HG02973 (cell line): ENCODE measurements around the gene BBS12.

Experiments
- ATAC-seq: cut with Tn5 transposase; IDR thresholded peaks from one replicate; pipeline ENCODE4 v1.9.1; 2021; ENCODE audit warnings: moderate library complexity; ENCODE audit not compliant: unreplicated experiment

The BBS12 gene

GRCh38 chr4:122793811-122794210 lies 61.3 kb downstream of the BBS12 start:
- ATAC-seq: no peak
